Endothelial cell of hepatic sinusoid (primary cell): ENCODE data around the gene ARHGEF10L.

Source experiments
- in situ Hi-C: cut with HindIII; loops from 2 replicates; pipeline ENCODE4 v1.10.0; 2017; ENCODE audit warnings: low sequenced_read_pairs

Gene ARHGEF10L

DNA sequence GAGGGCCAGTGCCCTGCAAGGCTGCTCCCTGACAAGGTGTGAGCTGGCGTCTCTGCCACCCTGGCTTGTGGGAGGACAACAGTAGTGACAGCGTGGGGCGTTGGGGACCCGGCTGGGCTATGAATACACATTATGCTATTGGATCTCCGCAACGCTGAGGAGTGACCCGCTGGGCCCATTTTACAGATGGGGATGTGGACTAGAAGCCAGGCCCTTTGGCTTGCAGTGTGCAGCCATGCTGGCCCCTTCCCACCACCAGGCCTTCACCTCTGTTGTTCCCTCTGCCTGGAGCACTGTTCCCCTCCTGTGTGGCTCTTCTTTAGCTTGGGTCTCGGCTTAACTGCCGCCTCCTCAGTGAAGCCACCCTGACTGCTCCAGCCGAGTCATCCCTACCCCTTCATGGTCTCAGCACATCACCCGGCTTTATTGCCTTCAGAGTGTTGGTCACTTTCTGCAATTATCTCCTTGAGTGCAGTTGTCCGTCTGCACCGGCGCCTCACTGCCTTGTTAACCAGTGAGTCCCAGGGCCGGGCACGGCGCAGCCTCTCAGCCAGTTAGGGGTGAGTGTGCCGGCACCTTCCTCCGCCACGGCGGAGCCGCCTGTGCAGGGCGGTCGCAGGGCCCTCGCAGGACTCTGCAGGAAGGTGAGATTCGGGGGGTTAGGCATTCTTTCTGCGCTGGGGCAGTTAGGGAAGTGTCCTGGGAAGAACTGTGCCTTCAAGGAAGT lies 131.3 kb downstream of the ARHGEF10L start:
- in situ Hi-C loops, result no loop called here

DNA sequence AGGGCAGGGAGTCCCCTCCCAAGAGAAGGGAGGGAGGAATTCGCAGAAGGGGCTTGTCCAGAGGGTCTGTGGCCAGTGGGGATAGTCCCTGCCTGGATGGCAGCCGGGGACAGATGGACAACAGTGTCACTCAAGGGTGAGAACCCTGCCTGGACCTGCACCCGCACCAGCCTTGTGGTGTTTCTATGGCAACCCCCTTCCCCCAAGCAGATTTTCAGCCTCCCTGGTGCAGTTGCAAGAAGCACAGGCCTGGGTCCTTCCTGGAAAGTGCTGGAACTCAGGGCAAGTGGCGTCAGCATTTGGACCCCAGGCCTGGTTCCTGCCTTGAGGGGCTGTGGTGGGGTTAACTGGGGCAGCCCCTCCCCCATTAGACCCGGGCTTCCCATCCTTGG lies 131.8 kb downstream of the ARHGEF10L start:
- in situ Hi-C loops, result no loop called here

DNA sequence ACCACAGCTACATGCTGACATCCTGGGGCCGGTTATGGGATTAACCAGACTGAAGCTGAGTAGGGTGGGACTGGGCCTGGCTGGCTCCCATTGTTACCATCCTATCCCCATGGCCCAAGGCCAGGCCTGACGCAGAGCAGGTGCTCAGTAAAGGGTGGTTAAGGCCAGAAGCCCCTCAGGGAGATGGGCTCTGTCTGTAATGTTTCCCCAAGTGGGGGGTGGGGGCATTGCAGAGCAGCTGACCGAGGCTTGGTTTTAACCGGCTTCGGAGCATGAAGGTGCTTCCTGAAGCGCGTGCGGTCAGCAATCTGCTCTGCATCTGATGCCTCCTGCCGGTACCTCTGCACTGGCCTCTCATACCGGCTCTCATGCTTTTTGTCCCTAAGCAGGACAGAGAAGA lies 132.2 kb downstream of the ARHGEF10L start:
- in situ Hi-C loops, result no loop called here

DNA sequence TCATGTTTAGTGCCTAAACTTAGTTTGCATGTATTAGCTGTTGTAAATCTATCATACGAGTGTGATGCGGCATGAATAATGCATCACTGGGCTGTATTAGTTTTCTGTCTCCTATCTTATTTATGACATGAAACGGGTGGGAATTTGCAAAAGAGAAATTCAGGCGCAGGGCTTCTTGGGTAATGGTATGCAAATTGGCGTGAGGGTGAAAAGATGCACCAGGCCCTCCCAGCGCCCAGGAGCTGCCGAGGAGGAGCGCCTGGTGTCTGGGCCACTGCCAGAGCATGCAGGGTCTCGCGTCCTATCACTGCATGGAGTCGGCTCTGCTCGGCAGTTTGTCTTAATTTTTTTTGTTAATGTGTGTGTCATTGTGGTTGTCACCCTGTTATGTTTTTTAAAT lies 132.7 kb downstream of the ARHGEF10L start:
- in situ Hi-C loops, result no loop called here

DNA sequence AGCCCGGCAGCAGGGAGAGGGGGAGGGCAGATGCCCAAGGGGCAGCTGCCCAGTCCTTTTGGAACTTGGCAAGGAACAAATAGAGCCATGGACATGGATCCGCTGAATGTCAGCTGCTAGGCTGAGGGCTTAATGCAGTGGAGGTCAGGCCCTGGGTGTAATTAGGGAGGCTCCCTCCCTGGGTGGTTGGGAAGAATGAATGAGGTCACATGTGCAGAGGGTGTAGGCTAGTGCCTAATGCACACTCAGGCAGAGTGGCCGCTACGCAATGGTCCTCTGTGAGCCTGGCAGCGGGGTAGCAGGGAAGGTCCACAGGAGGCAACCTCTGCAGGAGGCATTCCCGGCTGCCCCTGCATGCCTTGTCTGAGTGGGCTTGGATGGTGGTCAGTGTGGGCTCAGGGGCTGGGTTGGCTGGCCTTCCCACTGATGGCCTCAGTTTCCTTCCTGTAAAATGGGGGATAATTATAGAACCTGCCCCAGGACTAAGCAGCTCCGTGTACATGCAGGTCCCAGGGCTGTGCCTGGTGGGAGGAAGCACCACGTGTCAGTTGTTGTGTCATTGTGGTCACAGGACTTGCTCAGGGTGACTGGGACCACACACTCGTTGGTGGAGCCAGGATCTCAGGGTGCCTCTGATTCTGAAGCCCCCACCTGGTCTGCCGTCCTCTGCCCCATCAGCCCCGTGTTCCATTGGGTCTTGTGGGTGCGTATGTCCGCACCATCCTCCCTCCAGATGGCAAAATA lies 134.0 kb downstream of the ARHGEF10L start:
- in situ Hi-C loops, result no loop called here

DNA sequence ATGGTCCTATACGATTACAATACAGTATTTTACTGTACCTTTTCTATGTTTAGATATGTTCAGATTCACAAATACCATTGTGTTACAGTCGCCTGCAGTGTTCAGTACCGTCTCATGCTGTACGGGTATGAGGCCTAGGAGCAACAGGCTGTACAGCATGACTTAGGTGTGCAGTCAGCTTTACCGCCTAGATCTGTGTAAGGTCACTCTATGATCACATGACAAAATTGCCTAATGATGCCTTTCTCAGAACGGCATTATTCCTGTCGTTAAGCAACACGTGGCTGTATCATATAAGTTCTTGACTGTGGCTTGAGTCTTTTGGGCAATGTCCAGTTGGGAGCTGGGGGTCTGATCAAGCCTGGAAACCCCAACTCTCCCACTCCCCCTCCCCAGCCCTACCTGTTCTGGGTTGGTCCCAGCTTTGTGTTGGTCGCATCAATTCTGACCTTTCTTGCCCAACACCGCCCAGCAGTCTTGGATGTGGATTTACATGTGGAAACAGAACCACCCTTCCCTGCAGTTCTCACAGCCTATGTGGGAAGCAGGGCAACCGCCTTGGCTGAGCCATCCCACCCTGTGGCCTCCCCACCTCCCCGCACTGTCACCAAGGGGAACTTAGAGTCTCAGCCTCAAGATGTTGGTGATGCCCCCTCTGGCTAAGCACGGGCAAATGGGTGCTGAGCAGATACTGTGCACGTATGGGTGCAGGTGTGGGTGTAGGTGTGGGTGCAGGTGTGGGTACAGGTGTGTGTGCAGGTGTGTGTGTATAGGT lies 135.4 kb downstream of the ARHGEF10L start:
- in situ Hi-C loops, result no loop called here

DNA sequence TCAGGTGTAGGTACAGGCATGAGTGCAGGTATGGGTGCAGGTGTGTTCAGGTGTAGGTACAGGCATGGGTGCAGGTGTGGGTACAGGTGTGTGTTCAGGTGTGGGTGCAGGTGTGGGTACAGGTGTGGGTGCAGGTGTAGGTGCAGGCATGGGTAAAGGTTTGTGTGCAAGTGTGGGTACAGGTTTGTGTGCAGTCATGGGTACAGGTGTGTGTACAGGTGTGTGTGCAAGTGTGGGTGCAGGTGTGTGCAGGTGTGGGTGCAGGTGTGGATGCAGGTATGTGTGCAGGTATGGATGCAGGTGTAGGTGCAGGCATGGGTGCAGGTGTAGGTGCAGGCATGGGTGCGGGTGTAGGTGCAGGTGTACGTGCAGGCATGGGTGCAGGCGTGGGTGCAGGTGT lies 136.2 kb downstream of the ARHGEF10L start:
- in situ Hi-C loops, result no loop called here

DNA sequence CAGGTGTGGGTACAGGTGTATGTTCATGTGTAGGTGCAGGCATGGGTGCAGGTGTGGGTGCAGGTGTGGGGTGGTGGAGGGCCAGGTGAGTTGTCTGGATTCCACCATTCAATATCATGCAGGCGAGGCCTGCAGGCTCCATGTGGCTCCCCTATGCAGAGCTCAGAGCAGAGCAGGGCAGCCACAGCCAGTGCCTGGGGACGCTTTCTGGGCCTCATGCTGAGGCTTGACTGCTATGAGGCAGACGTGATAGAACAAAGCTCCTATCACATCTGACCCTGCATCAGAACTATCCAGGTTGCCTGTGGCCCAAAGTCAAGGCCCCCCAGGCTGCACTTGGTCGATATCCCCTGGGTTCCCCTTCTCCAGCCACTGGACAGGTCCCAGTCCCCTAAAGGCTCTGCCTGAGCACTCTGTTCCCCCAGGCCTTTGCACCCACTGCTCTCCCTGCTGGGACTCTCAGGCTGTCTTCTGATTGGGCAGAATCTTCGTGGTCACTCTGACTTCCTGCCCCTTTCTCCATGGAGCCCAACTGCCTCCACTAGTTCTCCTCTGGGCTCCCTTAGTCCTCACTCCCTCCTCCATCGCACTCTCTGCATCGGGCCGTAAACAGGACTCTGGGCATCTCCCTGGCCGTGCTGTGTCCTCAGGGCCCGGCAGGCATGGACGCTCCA lies 137.0 kb downstream of the ARHGEF10L start:
- in situ Hi-C loops, result no loop called here

DNA sequence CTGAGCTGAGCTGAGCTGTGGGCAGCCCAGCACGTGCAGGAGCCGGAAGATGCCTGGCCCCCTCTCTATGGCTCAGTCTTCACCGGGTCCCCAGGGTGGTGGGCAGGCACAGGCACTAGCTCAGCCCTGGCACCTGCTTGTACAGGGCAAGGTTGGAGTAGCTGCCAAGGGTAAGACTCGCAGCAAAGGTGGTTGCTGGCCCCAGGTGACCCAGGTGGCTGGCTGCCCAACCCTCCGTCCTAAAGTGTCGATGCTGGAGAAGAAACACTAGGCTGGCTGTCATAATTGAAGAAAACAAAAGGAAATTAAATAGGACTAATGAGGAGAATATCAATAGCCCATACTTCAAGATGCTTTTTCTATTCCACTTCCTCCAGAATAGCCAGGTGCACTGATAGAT lies 138.5 kb downstream of the ARHGEF10L start:
- in situ Hi-C loops, result no loop called here

DNA sequence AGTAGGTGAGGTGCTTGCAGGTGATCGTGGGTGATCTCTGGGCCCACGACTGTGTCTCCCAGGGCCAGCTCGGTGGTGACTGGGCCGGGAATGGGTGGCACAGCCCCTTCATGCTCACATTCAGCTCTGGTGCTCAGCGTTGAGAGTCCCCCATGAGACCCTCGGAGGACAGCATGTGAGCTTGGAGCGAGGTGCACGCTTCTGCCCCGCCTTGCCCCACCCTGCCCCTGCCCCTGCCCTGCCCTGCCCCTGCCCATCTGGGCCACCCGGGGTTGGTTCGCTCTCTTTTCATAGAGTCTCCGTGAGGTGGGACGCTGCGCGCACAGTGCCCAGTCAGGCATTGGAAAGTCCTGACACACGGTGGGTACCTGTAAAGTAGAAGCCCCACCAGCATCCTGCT lies 140.4 kb downstream of the ARHGEF10L start:
- in situ Hi-C loops, result no loop called here

DNA sequence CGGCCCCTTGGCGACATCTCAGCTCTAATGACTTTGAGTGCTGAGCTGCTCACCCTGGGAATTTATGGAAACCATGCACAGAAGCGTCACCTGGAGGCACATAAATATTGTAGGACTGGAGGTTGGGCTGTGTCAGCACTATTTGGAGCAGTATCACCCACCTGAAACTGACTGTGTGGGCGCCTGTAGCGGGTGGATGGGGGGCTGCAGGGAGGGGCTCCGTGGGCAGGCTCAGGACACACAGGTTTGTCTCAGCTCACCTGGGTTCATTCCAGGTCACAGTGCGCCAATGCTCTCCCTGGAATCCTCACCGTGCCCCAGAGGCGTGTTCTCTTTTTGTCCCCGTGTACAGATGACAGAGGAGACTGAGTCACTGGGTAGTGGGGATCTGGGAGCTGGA lies 140.8 kb downstream of the ARHGEF10L start:
- in situ Hi-C loops, result no loop called here

DNA sequence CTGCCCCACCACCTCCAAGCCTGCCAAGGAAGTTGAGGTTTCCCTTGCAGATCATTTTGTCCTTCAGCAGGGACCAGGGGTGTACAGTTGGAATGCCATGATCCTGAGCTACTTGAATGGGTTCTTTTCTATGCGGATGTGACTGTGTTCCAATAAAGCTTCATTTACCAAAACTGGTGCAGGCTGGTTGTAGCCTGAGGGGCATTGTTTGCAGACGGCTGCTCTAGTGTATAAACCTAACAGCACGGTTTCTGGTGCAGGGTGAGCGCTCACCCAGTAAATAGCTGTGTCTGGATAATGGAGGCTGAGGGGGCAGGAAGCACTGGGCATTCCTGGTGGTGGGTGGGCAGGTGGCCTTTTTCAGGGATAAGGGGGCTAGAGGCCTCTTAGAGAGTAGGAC lies 142.9 kb downstream of the ARHGEF10L start:
- in situ Hi-C loops, result no loop called here

DNA sequence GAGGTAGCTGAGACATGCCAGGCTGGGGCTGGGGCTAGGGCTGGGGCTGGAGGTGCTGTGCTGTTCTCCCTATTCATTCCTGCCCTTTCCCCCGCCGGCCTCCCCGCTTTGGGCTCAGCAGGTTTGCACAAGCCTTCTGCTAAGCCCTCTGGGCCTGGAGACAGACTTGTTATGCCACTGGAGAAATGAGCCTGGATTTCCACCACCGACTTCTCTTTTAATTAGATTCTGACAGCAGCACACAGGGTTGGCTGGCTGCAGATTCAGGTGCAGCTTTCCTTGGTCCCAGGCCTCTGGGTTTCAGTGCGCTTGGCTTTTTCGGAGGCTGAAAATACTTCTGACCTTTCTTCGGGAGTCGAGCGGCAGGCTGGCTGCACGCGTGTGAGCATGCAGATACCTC lies 144.1 kb downstream of the ARHGEF10L start:
- in situ Hi-C loops, result no loop called here

DNA sequence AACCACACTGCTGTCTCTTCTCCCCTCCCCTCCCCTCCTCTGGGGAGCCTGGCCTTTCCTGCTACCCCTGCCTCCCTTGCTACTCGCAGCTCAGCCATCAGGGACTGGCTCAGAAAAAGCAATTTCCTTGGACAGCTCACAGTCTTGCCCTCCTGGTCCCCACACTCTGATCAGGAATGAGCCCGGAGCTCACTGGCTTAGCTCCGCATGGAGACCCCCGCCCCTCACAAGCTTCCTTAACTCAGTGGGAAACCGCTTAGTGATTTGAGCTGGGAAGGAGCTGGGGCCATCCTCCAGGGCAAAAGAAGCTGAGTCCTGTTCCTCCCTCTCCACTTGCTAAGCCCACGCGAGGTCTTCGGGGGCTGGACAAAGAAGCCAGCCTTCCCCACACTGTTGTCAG lies 145.3 kb downstream of the ARHGEF10L start:
- in situ Hi-C loops, result no loop called here

DNA sequence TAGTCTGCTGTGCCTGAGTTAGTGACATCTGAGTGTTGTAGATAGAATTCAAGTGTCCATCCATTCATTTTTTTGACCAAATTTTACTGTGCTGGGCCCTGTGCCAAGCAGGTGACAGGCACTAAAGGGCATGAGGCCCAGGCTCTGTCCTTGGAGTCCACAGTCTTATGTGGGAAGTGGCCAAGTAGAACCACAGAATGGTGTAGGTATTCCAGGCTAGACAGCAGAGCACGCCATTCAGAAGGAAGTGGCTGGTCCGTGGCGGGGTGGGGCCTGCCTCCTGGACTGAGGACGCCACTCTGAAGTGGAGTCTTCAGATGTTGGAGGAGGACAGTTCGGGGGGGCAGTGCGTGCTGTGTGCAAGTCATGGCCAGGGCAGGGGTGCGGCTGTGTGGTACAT lies 146.8 kb downstream of the ARHGEF10L start:
- in situ Hi-C loops, result no loop called here

DNA sequence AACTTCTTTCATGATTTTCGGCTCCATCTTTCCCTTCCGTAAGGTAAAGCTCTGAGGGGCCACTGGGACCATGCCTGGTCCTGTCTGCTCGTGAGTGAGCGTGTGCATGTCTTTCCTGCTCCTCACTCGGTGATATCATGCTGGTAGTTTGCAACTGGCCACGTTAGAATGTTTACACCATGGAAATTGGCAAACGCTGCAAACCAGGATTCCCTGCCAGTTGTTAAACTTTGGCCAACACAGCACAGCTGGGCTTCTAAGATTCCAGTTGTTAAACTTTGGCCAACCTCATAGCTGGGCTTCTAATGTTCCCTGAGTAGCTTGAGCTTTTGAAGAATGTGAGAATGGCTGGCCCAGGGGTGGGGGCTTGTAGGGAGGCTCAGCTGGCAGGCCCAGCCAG lies 147.6 kb downstream of the ARHGEF10L start:
- in situ Hi-C loops, result no loop called here

DNA sequence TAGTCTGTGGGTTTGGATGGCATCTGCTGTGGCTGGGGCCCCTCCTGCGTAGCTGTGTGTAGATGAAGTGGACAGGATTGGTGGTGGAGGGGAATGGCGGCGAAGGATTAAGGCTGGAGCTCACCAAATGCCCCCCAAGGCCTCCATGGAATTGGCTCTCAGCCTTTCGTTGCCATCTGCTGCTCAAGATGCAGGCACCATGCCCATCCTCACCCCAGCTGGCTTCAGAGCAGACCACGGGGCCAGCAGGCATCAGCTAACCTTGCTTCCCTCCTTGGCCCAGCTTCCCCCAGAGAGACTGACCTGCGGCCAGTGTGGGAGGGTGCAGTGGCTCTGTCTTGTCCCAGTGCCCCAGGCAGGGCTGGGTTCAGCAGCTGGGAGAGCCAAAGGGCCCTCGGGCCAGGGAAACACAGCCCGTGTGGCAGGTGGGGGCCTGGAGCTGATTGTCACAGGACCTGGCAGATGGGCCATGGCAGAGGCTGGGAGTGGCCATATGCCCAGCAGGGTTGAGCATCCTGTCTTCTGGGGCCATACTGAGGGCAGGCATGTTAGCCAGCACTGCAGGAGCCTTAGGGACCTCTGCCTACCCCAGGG lies 148.8 kb downstream of the ARHGEF10L start:
- in situ Hi-C loops, result no loop called here

DNA sequence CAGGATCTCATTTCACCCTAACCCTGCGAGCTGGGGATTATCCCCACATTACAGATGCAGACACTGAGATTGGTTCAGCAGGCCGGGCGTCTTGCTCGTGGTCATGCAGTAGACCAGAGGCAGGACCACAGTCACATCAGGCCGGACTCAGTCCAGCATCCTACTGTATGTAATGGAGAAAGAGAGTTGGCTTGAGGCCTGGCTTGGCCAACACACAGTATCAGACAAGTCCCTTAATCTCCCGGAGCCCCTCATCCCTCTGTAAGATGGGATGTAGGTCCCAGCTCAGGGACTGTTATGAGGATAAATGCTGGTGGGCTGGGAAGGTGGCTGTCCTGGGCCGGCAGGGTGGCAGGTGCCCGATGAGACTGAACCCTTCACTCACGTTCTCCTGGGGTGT lies 149.5 kb downstream of the ARHGEF10L start:
- in situ Hi-C loops, result no loop called here

DNA sequence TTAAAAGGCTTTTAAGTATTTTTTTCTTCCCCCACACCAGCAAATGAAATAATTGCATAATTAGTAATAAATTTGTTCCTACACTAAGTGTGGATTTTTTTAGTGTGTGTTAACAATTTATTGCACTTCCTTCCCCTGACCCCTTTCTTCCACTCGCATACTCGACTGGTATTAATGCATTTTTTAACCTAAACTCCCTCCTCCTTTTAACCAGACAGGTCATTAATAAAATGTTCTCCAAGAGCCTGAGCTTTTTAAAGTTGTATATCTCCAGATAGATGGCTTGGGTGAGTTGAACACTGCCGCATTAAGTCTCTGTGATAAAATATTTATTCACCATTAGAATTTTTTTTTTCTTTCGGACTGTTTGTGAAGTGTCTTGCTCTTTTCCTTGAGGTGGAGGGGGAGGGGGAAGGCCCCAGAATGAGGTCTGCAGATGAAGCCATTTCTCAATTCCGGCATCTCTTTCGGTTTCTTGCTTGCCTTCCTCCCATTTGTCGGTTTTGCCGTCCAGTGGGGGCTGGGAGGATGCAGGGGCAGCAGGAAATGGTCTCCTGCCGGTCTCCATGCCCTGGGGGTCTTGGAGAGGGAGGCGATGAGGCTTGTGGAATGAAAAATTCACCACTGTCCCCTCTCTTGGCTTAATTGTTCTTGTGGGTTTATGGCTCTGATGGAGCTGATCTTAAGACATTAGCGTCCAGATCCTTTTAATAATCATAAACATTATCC lies 151.6 kb downstream of the ARHGEF10L start:
- in situ Hi-C loops, result no loop called here

DNA sequence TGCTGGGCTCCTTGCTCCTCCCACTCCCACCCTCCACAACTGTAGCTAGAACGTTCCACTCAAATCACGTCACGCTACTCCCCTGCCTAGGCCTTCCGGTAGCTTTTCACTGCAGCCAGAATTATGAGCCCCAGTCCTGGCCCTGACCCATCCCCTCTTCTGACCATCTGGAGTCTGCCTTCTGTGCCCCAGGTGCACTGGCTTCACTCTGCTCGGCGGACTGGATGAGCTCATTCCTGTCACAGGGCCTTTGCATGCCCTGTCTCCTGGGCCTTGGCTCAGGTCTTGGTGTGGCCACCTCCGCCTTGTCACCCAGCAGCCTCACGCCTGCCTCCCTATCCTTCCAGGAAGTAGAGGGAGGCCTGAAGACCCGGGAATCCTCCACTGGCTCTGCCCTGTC lies 153.1 kb downstream of the ARHGEF10L start:
- in situ Hi-C loops, result no loop called here
